NCI-H1092 (cell line): ENCODE results near the gene CA10.

Source experiments
- DNase-seq: peaks from one replicate; lab custom pipeline; 2025; lab: John Stamatoyannopoulos, UW

Gene CA10

DNA sequence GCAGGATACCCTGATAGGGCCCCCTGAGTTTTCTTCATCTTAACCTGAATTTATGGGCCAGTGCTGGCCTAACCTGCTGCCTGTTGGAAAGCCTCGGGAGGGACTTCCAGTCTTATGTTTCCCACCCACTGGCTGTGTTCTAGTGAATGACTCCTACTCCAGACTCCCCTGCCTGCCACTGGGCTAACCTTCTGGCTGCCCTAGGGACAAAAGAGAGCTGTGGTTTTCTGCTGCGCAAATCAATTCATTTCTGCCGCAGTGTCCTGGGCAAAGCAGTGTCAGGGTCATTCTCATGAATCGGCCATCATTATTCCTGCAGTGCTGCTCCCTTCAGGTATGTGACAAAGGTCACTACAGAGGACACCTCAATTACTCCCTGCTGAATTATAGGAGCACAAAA is 512.0 kb downstream of the CA10 start:
- no peak for DNase-seq

DNA sequence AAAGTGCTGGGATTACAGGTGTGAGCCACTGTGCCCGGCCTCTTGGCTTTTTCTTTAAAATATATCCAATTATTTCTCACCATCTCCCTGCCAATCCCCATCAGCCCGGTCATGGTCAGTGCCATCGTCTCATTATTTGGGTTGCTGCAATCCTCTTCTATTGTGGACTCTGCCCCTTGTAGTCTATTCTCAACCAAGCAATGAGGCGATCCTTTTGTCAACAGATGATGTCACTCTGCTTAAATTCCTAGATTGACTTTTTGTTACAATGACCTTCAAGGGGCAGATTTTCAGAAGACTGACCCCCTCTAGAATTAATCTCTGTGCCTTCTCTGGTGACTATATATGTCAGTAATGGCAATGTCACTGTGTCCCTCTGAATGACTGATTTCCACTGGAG is 513.5 kb downstream of the CA10 start:
- DNase-seq, result no peak

DNA sequence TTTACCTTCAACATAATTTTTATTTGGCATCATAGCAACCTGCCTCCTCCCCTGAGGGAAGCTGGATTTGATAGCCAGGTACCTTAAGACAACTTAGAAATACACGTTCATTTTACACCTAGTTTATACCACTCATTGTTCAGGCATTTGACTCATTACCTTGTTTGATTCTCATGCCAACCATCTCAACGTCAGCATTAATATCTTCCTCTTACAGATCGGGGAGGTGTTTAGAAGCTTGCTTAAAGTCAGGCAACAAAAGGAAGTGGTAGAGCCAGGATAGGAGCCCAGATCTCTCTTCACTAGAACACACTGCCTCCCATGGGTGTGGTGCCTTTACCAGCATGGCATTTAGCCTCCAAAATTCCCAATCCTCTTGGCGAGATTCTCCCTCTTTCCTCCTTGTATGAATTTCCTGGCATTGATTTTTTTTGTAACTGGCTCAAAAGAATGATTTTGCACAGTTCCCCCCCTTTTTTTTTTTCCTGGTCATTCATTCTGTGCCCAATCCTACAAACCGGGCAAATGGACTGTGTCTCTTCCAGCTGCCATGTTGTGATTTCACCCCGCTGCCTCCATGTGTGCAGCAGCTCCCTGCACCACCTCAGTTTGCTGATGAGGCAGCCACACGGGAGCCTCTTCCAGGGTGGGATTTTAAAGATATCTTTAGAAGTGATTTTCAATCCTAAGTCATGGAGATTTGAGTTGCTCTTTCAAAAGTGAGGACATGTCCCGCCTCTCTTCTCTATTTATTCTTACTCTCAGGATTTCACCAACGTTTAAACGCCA is 514.6 kb downstream of the CA10 start:
- DNase-seq, result no peak

DNA sequence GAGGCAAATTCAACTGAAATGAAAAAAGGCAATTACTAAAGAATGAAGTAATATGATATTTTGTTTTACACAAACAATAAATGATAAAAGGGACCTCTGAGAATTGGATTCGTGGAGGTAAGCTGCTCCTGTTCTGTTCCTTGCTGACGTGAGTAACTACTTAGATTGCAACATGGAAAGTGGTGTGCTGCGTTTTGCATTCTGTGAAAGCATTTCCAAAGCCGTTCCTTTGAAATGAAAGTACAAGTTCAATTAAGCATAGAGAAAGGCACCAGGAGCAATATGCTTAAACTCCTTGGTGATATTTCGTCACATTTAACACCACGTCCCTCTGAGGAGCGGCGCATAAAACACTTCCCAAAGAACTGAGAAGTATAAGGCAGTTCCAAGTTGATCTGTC is 516.5 kb downstream of the CA10 start:
- DNase-seq, result no peak

DNA sequence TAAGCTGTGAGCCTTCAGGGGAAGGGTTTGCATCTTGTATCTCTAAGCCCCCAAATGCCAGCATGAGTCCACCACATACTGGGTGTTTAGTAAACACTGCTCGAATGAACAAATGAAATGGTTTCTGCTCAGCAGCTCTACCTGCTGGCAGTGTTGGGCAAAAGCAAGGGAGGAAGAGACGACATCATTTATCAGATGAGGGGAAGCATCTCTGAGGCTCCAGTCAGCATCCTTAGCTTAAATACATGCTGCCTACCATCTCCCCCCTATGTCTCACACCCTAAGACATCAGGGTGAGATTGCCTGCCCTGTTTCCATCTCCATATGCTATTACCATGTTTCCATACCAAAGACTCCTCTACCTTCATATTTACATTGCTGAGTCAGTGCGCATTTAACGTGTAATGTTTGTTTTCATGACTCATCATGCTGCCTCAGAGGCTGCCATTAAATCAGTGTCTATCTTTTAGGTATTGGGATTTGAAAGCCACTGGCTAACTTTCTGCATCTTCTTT is 518.3 kb downstream of the CA10 start:
- DNase-seq, result no peak

DNA sequence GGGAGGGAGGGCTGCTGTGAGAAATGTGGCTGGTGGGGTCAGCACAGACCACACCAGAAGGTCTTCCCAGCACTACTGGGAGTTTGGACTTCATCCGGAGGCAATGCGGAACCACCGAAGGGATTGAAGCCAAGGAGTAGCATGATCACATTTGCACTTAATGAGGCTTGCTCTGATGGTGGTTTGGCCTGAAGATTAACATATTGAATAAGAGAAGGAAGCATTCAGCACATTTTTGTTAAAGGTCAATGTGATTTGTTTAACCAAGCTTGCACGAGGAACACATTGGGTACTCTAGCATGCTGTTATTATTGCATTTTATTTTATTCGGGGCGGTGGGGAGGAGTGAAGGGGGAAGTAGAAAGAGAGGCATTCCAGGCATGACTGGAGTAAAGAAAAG is 519.5 kb downstream of the CA10 start:
- DNase-seq, result no peak

DNA sequence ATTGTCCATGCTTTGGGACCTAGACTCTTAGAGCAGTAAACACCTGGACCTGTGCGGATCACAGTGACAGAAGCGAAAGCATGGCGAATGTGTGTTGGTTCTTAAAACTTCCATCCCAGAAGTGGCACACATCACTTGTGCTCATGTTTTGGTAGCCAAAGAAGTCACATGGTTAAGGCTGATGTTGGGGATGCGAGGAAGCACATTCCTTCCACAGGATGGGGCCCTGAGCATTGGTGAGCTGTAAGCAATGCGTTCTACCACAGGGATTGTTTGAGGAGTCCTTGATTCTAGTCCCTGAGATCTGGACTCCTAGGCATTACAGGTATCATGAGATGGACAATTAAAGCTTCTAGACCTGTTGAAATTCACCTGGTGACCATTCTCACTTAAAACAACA is 522.2 kb downstream of the CA10 start:
- DNase-seq, result no peak

DNA sequence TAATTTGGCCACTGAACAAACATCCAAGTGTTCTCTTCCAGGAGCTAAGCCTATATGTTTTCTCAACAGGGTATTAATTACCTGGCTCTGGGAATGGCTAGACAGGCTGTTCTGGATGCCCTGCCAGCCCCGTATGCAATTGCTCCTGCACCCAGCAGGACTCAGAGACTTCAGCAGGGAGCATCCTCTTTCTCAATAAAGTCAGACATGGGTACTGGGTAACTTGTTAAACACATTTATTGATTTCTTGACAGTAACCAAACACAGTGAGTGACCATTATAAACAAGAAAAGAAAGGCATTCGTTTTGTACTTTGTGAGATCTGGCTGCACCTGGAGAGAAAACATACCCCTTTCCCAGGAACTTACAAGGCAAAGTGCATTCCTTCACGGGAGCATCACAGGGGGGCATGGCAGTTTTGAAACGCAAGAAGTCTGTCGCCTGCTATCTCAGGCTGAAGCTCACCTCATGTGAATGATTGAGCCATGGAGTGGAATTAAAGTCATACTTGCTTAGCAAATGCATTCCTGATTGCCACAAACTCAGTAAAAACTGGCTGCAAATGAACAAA is 528.3 kb downstream of the CA10 start:
- no peak for DNase-seq

DNA sequence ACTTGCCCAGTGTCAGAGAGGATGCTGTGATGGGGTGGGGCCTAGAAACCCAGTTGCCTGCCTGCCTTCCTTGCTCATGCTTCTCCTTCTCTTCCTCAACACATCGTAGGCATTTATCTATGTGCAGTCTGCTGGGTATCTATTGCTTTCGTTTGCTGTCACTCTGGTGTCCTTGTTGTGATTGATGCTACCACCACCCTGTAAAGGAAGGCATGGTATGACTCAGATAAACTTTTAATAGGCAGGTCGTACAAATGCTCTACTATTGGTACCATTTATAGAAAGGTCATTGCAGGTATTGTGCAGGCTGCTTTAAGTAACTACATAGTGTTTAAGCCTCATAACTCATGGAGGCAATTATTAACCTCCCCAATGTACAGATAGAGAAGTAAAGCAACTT is 529.3 kb downstream of the CA10 start:
- no peak for DNase-seq

DNA sequence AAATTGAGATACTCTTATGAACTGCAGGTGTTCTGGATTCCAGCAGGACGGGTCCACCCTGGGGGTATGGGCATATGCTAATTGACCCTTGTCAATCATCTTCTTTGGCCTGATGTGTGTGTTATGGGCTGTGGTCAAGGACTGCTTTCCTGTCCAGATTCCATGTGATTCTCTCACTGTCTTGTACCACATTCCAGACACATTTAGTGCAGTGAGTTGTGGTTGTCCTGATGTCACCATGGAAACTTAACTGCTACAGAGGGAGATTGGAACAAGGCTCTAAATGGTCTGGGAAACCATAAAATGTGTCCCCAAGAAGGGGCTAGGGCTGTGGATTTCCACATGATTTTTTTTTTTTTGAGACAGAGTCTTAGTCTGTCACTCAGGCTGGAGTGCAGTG is 530.7 kb downstream of the CA10 start:
- no peak for DNase-seq

DNA sequence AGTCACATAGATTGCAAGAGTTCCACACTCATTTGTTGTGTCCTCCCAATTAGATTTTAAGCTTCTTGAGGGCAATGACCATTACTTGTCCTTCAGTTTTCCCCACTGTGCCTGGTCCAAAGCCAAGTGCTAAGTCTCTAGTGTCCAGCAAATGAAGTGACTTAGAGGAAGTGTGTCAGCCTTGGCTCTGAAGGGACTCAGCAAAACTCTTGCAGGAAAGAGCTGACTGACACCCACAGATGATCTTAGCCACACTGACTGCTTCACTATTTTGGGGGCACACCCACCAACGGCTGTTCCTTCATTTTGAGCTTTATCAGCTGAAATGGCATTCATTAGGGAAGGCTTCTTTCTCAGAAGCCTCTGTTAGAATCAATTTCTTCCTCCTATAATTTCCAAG is 540.0 kb downstream of the CA10 start:
- DNase-seq, result no peak

DNA sequence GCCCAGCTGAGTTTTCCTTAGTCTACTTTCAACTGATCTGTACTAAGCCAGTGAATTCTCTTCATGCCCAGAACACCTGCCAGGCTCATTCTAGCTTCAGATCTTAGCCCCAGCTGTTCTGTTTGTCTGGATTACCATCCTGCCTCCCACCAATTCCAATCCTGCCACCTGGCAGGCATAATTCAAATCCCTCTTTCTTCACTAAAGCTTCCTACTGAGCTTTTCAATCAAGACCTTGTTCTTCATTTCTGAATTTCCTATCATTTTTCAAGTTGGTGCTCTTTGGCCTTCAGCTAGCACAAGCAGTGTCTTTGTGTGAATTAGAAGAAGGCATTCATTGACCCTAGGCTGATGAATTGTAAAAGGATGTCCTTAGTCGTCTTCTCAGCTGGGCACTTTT is 540.5 kb downstream of the CA10 start:
- no peak for DNase-seq

DNA sequence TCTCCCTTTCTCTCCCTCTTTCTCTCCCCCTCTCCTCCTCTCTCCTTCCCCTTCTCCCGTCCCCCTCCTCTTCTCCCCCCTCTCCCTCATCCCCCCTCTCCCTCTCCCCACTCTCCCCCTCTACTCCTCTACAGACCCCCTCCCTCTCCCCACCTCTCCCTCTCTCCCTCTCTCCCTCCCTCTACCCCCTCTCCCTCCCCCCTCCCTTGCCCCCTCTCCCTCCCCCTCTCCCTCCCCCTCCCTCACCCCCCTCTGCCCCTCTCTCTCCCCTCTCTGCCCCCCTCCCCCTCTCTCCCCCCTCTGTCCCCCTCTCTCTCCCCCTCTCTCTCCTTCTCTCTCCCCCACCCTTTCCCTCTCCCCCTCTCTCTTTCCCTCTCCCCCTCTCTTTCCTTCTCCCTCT is 545.3 kb downstream of the CA10 start:
- no peak for DNase-seq

DNA sequence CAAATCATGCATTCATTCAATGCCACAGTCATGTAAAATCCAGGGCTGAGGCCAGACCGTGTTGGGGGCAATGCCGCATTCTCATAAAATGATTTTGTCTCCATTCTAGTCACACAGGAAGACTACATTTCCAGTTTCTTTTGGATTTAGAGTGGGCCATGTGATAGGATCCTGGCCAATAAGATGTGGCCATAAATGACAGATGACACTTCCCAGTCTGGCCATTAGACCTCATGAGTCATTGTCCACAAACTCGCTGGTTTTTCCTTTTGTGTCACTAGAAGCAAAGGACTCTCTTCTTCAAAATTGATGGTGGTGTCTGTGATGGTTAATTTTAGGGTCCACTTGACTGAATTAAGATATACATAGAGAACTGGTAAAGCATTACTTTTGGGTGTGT is 545.8 kb downstream of the CA10 start:
- DNase-seq, result no peak

DNA sequence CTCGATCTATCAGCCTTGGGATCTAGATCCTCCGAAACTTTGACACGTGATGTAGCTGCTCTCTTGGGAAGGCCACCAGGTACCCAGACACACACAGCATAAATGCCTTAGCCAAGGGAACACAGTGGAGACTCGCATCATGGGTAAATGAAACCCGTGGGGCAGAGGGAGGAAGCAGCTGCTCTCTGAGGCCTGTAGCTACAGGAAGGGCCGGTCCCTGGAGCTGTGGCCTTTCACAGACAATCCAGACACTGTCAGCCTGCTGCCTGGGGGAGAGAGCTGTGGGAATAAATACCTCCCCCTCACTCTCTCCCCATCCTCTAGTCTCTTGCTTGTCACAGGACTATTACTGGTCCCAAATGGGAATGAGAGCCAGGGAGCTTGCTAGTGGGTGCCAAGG is 546.9 kb downstream of the CA10 start:
- DNase-seq, result no peak

DNA sequence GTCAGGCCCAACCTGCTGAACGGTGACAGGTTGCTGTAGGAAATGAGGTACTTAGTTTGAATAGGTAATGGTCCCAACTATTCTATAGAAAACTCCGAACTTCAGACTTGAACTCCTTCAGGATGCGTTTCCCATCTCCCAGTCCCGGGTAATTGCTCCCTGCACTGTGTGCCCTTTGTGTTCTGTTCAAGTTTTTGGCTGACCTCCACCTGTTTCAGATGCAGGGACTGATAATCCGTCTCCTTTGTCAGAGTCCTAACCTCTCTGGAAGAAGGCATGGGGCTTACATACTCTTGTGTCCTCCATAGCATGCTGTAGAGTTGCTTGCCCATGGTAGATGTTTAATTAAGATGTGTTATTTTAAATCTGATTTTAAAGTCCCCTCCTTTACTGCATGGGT is 547.7 kb downstream of the CA10 start:
- DNase-seq, result no peak

DNA sequence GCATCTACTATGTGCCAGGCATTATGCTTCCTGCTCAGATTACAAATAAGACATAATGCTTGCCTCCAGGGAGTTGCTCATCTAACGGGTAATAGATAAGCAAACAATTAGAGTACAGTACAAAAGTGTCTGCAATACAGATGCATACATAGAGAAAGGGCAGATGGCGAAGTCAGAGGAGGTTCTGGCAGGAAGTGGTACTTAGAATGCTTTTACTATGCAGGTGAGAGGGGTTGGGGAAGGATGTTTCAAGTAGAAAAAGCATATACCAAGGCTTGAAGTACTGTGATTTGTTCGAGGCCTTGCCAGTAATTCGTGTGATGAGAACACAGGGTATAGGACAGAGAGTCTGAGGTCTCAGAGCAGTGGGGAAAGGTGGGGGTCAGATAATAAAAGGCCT is 548.4 kb downstream of the CA10 start:
- no peak for DNase-seq

DNA sequence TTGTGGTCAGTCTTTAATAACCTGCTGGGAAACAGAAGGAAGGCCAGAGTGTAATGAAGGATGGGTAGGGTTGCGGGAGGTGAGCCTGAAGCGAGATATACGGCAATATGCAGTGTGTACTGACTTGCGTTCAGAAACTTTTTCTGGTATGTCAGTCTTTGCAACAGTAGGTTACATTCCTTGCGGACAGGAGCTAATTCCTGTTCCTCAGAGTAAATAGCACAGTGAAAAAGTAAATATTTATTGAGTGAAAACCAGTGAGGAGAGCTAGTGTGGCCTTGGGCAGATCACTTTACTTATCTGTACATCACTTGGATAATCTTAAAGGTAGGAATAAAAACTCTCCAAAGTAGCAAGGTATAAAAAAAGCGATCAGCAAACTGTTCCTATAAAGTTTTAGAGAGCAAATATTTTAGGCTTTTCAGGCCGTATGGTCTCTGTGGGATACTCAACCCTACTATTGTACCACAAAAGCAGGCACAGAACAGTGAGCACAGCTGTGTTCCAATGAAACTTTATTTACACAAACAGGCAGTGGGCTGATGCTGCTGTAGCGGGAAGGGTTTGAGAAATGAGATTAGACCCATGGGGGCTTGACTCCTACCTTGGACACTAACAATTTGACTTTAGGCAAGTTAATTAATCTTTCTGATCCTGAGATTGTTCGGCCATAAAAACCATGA is 550.1 kb downstream of the CA10 start:
- no peak for DNase-seq

DNA sequence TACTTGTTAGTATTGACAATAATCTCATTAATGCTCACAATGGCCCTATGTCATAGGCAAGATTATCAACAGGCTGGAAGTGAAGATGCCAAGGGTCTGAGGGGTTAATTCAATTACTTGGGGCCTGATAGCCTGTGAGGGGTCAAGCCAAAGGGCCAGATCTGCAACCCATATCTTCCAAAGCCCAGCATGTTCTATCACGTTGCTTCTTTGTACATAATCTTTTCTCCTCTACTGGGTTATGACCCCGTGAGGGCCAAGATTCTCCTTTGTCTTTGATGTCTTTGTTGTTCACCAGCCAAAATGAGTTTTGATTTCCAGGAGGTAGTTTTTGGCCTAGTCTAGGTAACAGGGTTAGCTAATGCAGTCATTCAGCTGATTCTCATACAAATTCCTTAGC is 551.0 kb downstream of the CA10 start:
- DNase-seq, result no peak

DNA sequence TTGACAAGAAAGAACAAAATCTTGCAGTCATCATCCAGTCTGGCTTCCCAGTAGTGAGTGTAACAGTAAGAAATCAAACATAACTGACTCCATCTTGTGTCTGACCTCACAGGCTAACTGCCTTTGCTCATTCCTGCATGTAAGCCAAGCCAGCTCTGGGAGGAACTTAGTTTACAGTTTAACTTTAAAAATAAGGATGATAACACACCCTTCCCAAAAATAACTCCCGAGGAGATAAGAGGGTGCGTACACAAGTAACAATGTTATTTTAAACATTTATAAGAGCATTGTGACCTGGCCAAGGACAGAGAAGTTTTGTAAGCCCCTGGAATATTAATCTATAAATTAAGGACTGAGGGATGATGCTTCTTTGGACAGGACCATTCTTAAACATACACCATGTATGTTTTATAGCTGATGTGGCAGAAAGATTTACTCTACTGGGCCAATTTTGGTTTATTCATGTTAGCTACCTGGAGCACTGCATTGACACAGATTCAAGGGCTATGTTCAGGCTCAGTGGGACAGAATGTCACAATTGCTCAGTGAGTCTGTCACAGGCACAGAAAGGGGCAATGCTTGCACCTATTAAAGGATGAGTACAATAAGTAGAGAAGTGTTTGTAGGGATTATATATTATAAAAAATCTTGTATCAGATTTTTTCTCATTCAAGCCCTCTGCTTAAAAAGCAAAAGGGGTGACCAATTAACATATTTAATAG is 554.1 kb downstream of the CA10 start:
- no peak for DNase-seq

DNA sequence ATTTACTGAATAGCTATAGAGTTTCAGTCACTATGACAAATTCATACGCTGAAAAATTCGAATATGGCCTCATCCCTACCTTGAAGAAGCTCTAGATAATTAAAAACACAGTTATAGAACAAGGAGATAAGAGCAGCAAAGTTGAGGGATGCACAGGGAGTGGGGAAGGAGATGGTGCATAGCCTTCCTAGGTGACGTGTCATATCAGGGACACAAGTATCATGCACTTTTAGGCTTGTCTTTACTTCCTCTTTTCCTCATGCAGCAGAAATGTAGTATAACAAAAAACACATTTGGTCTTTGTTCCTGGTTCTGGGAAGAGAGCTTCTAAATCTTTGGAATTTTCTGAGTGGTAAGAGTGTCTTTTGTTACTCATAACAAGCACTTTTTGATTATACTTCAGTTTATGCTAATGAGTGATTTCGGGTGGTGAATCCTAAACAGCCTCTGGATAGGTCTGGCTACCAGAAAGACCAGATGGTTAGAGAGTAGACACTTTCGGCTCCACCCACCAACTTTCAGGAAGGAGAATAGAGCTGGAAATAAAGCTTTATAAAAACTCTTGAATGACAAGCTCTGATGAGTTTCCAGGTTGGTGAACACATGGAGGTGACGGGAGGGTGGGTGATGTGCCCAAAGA is 556.8 kb downstream of the CA10 start:
- no peak for DNase-seq

DNA sequence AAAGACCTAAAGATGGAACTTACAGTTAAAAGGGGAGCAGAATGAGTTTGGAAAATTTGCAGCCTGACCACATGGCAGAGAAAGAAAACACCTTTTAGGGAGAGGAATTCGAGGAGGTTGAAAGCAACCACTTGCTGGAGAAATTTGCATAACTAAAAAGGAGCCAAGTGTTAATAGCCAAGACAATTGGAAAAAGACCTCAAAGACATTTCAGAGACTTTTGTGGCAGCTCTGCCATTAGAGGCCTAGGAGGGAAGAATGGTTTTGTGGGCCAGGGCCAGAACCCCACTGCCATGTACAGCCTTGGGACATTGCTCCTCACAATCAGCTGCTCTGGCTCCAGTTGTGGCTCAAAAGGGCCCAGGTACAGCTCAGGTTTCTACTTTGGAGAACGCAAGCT is 559.7 kb downstream of the CA10 start:
- DNase-seq, result no peak
